Neural crest cell (in vitro differentiated cells): ENCODE measurements around the gene SKIL. TPM values are rescaled to one million over a fixed set of nuclear protein-coding genes. Genes with fewer than 3 reads are reported as not detected.

Source experiments
- DNase-seq: peaks from one replicate; pipeline ENCODE4 v3.0.0; 2021; ENCODE audit warnings: low read depth, mixed read lengths, low spot score
- H3K27ac Mint-ChIP-seq: one replicate; pipeline ENCODE4 v1.8.0; 2021; ENCODE audit warnings: mild to moderate bottlenecking, mixed read lengths; ENCODE audit not compliant: unreplicated experiment
- H3K27me3 Mint-ChIP-seq: 2 replicates; pipeline ENCODE4 v1.8.0; 2021; ENCODE audit warnings: low read depth, mild to moderate bottlenecking, mixed read lengths
- H3K36me3 Mint-ChIP-seq: 2 replicates; pipeline ENCODE4 v1.8.0; 2021; ENCODE audit warnings: low read depth, mild to moderate bottlenecking, mixed read lengths
- H3K4me1 Mint-ChIP-seq: 2 replicates; pipeline ENCODE4 v1.8.0; 2021; ENCODE audit warnings: mixed read lengths
- H3K4me3 Mint-ChIP-seq: one replicate; pipeline ENCODE4 v1.8.0; 2021; ENCODE audit warnings: mild to moderate bottlenecking, mixed read lengths
- H3K9me3 Mint-ChIP-seq: 2 replicates; pipeline ENCODE4 v1.8.0; 2021; ENCODE audit warnings: mixed read lengths
- microRNA-seq: library from miRNA; unstranded; fragments of <30 nt; microRNA quantifications from one replicate; pipeline ENCODE4, GENCODE V29; 2020
- total RNA-seq: library from RNA; stranded (reverse); gene quantifications from 2 replicates; pipeline ENCODE4 v1.2.1, GENCODE V29; 2021
- TF ChIP-seq, protein P1 (sequence below): fragments of 200-600 bp; sonication (generic); conservative IDR thresholded peaks from 2 replicates; pipeline ENCODE4 v1.5.0; 2021; ENCODE audit warnings: antibody characterized with exemption, mild to moderate bottlenecking

SKIL gene
- total RNA-seq, 1 donor from 2014 or later, result 18.0 TPM

- no peak overlapping the region for H3K27ac Mint-ChIP-seq
- TF ChIP-seq, protein P1, sequence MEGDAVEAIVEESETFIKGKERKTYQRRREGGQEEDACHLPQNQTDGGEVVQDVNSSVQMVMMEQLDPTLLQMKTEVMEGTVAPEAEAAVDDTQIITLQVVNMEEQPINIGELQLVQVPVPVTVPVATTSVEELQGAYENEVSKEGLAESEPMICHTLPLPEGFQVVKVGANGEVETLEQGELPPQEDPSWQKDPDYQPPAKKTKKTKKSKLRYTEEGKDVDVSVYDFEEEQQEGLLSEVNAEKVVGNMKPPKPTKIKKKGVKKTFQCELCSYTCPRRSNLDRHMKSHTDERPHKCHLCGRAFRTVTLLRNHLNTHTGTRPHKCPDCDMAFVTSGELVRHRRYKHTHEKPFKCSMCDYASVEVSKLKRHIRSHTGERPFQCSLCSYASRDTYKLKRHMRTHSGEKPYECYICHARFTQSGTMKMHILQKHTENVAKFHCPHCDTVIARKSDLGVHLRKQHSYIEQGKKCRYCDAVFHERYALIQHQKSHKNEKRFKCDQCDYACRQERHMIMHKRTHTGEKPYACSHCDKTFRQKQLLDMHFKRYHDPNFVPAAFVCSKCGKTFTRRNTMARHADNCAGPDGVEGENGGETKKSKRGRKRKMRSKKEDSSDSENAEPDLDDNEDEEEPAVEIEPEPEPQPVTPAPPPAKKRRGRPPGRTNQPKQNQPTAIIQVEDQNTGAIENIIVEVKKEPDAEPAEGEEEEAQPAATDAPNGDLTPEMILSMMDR, result no peak
- H3K27me3 Mint-ChIP-seq, result no peaks in the 10 kb centered on the region
- H3K4me3 Mint-ChIP-seq, result no peak overlapping the region
- H3K4me1 Mint-ChIP-seq, result peaks cover 10% of the 10 kb centered on the region
- H3K36me3 Mint-ChIP-seq, result no peaks in the 10 kb centered on the region
- no peak for DNase-seq
- H3K9me3 Mint-ChIP-seq, result no peaks in the 10 kb centered on the region
Observed at GRCh38 chr3:170441412-170441811, 83.9 kb downstream of the SKIL start.

- no peak for DNase-seq
- no peaks in the 10 kb centered on the region for H3K9me3 Mint-ChIP-seq
- H3K4me1 Mint-ChIP-seq, result peaks cover 2% of the 10 kb centered on the region
- no peak overlapping the region for H3K4me3 Mint-ChIP-seq
- no peak overlapping the region for H3K27ac Mint-ChIP-seq
- H3K36me3 Mint-ChIP-seq, result no peaks in the 10 kb centered on the region
- TF ChIP-seq, protein P1, result no peak
- H3K27me3 Mint-ChIP-seq, result no peaks in the 10 kb centered on the region
Observed at GRCh38 chr3:170442947-170443346, 85.4 kb downstream of the SKIL start.

DNA sequence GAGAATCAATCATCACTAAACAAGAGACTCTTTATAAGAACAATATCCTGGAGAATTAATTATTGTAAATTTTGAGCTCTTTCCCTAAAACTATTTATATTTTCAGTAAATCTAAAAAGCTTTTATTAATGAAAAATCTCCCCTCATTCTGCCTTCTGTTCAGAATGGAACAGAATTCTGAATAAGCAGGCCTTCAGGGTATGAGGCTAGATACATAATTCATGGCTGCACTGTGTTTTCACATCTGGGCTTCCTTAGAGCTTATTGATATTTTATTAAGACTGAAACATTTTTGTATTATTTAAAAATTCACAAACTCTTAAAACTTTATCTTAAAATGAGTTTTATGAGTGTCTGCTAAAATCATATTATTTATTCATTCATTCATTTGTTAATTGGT is 85.9 kb downstream of the SKIL start:
- TF ChIP-seq, protein P1, result no peak
- Mint-ChIP-seq H3K36me3 (no peaks in the 10 kb centered on the region), H3K27ac (no peak overlapping the region), H3K4me3 (no peak overlapping the region), H3K27me3 (no peaks in the 10 kb centered on the region), H3K4me1 (peaks cover 7% of the 10 kb centered on the region), H3K9me3 (no peaks in the 10 kb centered on the region)
- DNase-seq, result no peak

Small RNA genes within 50 kb of the gene (microRNA-seq; reads per million reads assigned to microRNA genes)
- gene MIR6828, result not detected

Other genes with a start within 250 kb of the SKIL start
- gene PHC3, start 176.0 kb upstream of the SKIL start, total RNA-seq, result 35.2 and 37.1 TPM in 2 replicates
- 33.4 and 40.9 TPM in 2 replicates for gene PRKCI, start 135.3 kb upstream of the SKIL start, total RNA-seq
- gene CLDN11, start 61.2 kb downstream of the SKIL start, total RNA-seq, result 1.8 and 2.0 TPM in 2 replicates
- 0.07 and 0.09 TPM in 2 replicates for gene SLC7A14, start 228.4 kb downstream of the SKIL start, total RNA-seq